Smooth muscle cell (in vitro differentiated cells): Measurements from ENCODE around the gene NEK11. TPM values are rescaled to one million over a fixed set of nuclear protein-coding genes. Genes with fewer than 3 reads are reported as not detected.

Source experiments
- DNase-seq: peaks from one replicate; lab custom pipeline; 2025; ENCODE audit not compliant: unreplicated experiment; lab: John Stamatoyannopoulos, UW
- H2AFZ ChIP-seq: fragments of 200-600 bp; sonication (generic); 2 replicates; pipeline ENCODE4 v1.6.0; 2016; ENCODE audit warnings: antibody characterized with exemption, low read depth, mild to moderate bottlenecking
- H3F3A ChIP-seq: fragments of 200-600 bp; sonication (generic); 2 replicates; pipeline ENCODE4 v1.6.0; 2017; ENCODE audit warnings: antibody characterized with exemption, low read depth
- H3K27ac ChIP-seq: fragments of 200-600 bp; sonication (generic); 2 replicates; pipeline ENCODE4 v1.5.1; 2016; ENCODE audit warnings: low read depth, mild to moderate bottlenecking
- H3K27me3 ChIP-seq: fragments of 200-600 bp; sonication (generic); 2 replicates; pipeline ENCODE4 v1.6.1; 2016; ENCODE audit warnings: low read depth, mild to moderate bottlenecking
- H3K36me3 ChIP-seq: fragments of 200-600 bp; sonication (generic); 2 replicates; pipeline ENCODE4 v1.5.1; 2016; ENCODE audit warnings: low read depth
- H3K4me1 ChIP-seq: fragments of 200-600 bp; sonication (generic); 2 replicates; pipeline ENCODE4 v1.5.1; 2016; ENCODE audit warnings: low read depth
- H3K4me2 ChIP-seq: fragments of 200-600 bp; sonication (generic); 2 replicates; pipeline ENCODE4 v1.6.0; 2016; ENCODE audit warnings: mild to moderate bottlenecking
- H3K4me3 ChIP-seq: fragments of 200-600 bp; sonication (generic); 2 replicates; pipeline ENCODE4 v1.5.1; 2016; ENCODE audit warnings: mild to moderate bottlenecking
- H3K79me2 ChIP-seq: fragments of 200-600 bp; sonication (generic); 2 replicates; pipeline ENCODE4 v1.6.0; 2016; ENCODE audit warnings: low read depth, mild to moderate bottlenecking
- H3K9ac ChIP-seq: fragments of 200-600 bp; sonication (generic); 2 replicates; pipeline ENCODE4 v1.6.0; 2016; ENCODE audit warnings: low read depth
- H3K9me3 ChIP-seq: fragments of 200-600 bp; sonication (generic); replicated peaks from 2 replicates; pipeline ENCODE4 v1.5.1; 2016; ENCODE audit warnings: low read depth
- H4K20me1 ChIP-seq: fragments of 200-600 bp; sonication (generic); 2 replicates; pipeline ENCODE4 v1.6.0; 2016; ENCODE audit warnings: low read depth
- WGBS: methylation state at CpG from one replicate; pipeline ENCODE4 v1.1.7; 2016; ENCODE audit warnings: low lambda C conversion rate; 5-methylcytosine and 5-hydroxymethylcytosine counted together
- polyA plus RNA-seq: library from polyadenylated mRNA; unstranded; fragments of >200 nt; fragmentation: Nextera tagmentation; extraction: Ambion mirVana; gene quantifications from 2 replicates; pipeline ENCODE4 v1.2.1, GENCODE V29; 2016
- total RNA-seq: library from RNA; depleted of rRNA; stranded (reverse); fragments of >200 nt; gene quantifications from 2 replicates; pipeline ENCODE4 v1.2.3, GENCODE V29; 2014
- TF ChIP-seq, protein P1 (sequence below): fragments of 200-600 bp; sonication (generic); IDR thresholded peaks from 2 replicates; pipeline ENCODE4 v1.5.1; 2017; ENCODE audit warnings: borderline replicate concordance, mild to moderate bottlenecking, antibody characterized with exemption; ENCODE audit not compliant: insufficient read depth, poor library complexity, severe bottlenecking

NEK11 gene
- total and polyA plus RNA-seq, 2 experiments from 2014 or later = 3.0 to 3.3 TPM

GRCh38 chr3:131067983-131068382 lies 41.3 kb downstream of the NEK11 start:
- no peaks in the 10 kb centered on the region for H3F3A ChIP-seq
- H3K4me1 ChIP-seq = no peaks in the 10 kb centered on the region
- H2AFZ ChIP-seq = no peak overlapping the region
- H3K27ac ChIP-seq = no peak overlapping the region
- TF ChIP-seq, protein P1, sequence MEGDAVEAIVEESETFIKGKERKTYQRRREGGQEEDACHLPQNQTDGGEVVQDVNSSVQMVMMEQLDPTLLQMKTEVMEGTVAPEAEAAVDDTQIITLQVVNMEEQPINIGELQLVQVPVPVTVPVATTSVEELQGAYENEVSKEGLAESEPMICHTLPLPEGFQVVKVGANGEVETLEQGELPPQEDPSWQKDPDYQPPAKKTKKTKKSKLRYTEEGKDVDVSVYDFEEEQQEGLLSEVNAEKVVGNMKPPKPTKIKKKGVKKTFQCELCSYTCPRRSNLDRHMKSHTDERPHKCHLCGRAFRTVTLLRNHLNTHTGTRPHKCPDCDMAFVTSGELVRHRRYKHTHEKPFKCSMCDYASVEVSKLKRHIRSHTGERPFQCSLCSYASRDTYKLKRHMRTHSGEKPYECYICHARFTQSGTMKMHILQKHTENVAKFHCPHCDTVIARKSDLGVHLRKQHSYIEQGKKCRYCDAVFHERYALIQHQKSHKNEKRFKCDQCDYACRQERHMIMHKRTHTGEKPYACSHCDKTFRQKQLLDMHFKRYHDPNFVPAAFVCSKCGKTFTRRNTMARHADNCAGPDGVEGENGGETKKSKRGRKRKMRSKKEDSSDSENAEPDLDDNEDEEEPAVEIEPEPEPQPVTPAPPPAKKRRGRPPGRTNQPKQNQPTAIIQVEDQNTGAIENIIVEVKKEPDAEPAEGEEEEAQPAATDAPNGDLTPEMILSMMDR = no peak
- H3K4me3 ChIP-seq = no peak overlapping the region
- no peak overlapping the region for H3K4me2 ChIP-seq
- H3K27me3 ChIP-seq = no peaks in the 10 kb centered on the region
- DNase-seq = no peak
- H3K79me2 ChIP-seq = no peaks in the 10 kb centered on the region
- H3K9ac ChIP-seq = no peak overlapping the region
- no peaks in the 10 kb centered on the region for H4K20me1 ChIP-seq
- H3K9me3 ChIP-seq = no peaks in the 10 kb centered on the region
- H3K36me3 ChIP-seq = no peaks in the 10 kb centered on the region

GRCh38 chr3:131072099-131072559 lies 45.5 kb downstream of the NEK11 start:
- TF ChIP-seq, protein P1 = no peak
- H3K4me2 ChIP-seq = no peak overlapping the region
- H3K79me2 ChIP-seq = no peaks in the 10 kb centered on the region
- 76% methylated on average over 2 of the region's 2 CpGs for WGBS
- no peaks in the 10 kb centered on the region for H3K9me3 ChIP-seq
- H3K9ac ChIP-seq = no peak overlapping the region
- H4K20me1 ChIP-seq = no peaks in the 10 kb centered on the region
- H3K4me3 ChIP-seq = no peak overlapping the region
- H3K4me1 ChIP-seq = no peaks in the 10 kb centered on the region
- no peak overlapping the region for H3K27ac ChIP-seq
- no peak for DNase-seq
- no peaks in the 10 kb centered on the region for H3K36me3 ChIP-seq
- H3F3A ChIP-seq = no peaks in the 10 kb centered on the region
- H2AFZ ChIP-seq = no peak overlapping the region
- no peaks in the 10 kb centered on the region for H3K27me3 ChIP-seq

- H3K79me2 ChIP-seq = no peaks in the 10 kb centered on the region
- H4K20me1 ChIP-seq = no peaks in the 10 kb centered on the region
- no peak overlapping the region for H3K27ac ChIP-seq
- H3K9me3 ChIP-seq = no peaks in the 10 kb centered on the region
- no peak overlapping the region for H2AFZ ChIP-seq
- no peaks in the 10 kb centered on the region for H3F3A ChIP-seq
- no peaks in the 10 kb centered on the region for H3K27me3 ChIP-seq
- peaks cover 6% of the 10 kb centered on the region for H3K4me1 ChIP-seq
- H3K36me3 ChIP-seq = no peaks in the 10 kb centered on the region
- TF ChIP-seq, protein P1 = no peak
- no peak overlapping the region for H3K4me2 ChIP-seq
- no peak overlapping the region for H3K4me3 ChIP-seq
- DNase-seq = no peak
- WGBS = 65% methylated on average over 2 of the region's 2 CpGs
- H3K9ac ChIP-seq = no peak overlapping the region
Observed at GRCh38 chr3:131072845-131073244, 46.2 kb downstream of the NEK11 start.

GRCh38 chr3:131075632-131076328 lies 49.1 kb downstream of the NEK11 start:
- H3K36me3 ChIP-seq = no peaks in the 10 kb centered on the region
- DNase-seq = no peak
- no peaks in the 10 kb centered on the region for H3F3A ChIP-seq
- H3K9ac ChIP-seq = no peak overlapping the region
- no peak overlapping the region for H3K4me2 ChIP-seq
- H3K4me1 ChIP-seq = peaks cover 13% of the 10 kb centered on the region
- no peak overlapping the region for H2AFZ ChIP-seq
- H3K4me3 ChIP-seq = no peak overlapping the region
- TF ChIP-seq, protein P1 = no peak
- no peaks in the 10 kb centered on the region for H3K9me3 ChIP-seq
- no peaks in the 10 kb centered on the region for H3K79me2 ChIP-seq
- no peak overlapping the region for H3K27ac ChIP-seq
- no peaks in the 10 kb centered on the region for H4K20me1 ChIP-seq
- no peaks in the 10 kb centered on the region for H3K27me3 ChIP-seq
- WGBS = 71% methylated on average over 4 of the region's 4 CpGs
